Superior temporal gyrus (tissue), 1 donor: ENCODE measurements around the gene TH.

Experiments used
- DNase-seq: peaks from one replicate; pipeline ENCODE4 v3.0.0-alpha.2; 2016; ENCODE audit errors: extremely low spot score

The TH gene

GRCh38 chr11:2159536-2160413 lies 11.8 kb downstream of the TH start:
- DNase-seq: no peak

- DNase-seq: no peak
Observed at GRCh38 chr11:2158966-2159365, 12.6 kb downstream of the TH start.

GRCh38 chr11:2158296-2158737 lies 13.3 kb downstream of the TH start:
- no peak for DNase-seq

GRCh38 chr11:2157294-2158040 lies 14.1 kb downstream of the TH start:
- DNase-seq: no peak

GRCh38 chr11:2156416-2157182 lies 15.0 kb downstream of the TH start:
- DNase-seq: peak; percentile 64

GRCh38 chr11:2155511-2155910 lies 16.1 kb downstream of the TH start:
- no peak for DNase-seq

- no peak for DNase-seq
Observed at GRCh38 chr11:2154889-2155288, 16.7 kb downstream of the TH start.

- DNase-seq: no peak
Observed at GRCh38 chr11:2154195-2154585, 17.4 kb downstream of the TH start.

GRCh38 chr11:2153581-2154194 lies 17.9 kb downstream of the TH start:
- no peak for DNase-seq

GRCh38 chr11:2151500-2152257 lies 19.9 kb downstream of the TH start:
- DNase-seq: peak; percentile 88

- DNase-seq: peak; percentile 17
Observed at GRCh38 chr11:2149864-2150847, 21.5 kb downstream of the TH start.

GRCh38 chr11:2149460-2149859 lies 22.2 kb downstream of the TH start:
- DNase-seq: no peak

GRCh38 chr11:2148595-2148994 lies 23.0 kb downstream of the TH start:
- no peak for DNase-seq

GRCh38 chr11:2147391-2147790 lies 24.2 kb downstream of the TH start:
- DNase-seq: no peak

- no peak for DNase-seq
Observed at GRCh38 chr11:2146051-2146450, 25.6 kb downstream of the TH start.

- DNase-seq: no peak
Observed at GRCh38 chr11:2144544-2145248, 26.9 kb downstream of the TH start.

- DNase-seq: no peak
Observed at GRCh38 chr11:2143799-2144543, 27.6 kb downstream of the TH start.

GRCh38 chr11:2143477-2143798 lies 28.2 kb downstream of the TH start:
- no peak for DNase-seq

- no peak for DNase-seq
Observed at GRCh38 chr11:2142762-2143202, 28.8 kb downstream of the TH start.
